ENCODE measurements around the gene NEK2.
"Not testable (repeated sequence)": the region's sequence is repeated elsewhere in the genome, so short reads cannot be mapped to it uniquely, and the experiment has no call there.

Gene NEK2

GRCh38 chr1:211675230-211676105 is at the start of gene NEK2:
TSS of gene NEK2 (minus strand) at chr1:211675621. CDS start at chr1:211675479, 142 bp downstream.
- peak; percentile 74 for DNase-seq

GRCh38 chr1:211724687-211725196 is 49.3 kb upstream of the NEK2 start:
- DNase-seq: no peak

- no peak for DNase-seq
Observed at GRCh38 chr1:211723273-211723672, 47.9 kb upstream of the NEK2 start.

GRCh38 chr1:211722277-211723175 is 47.1 kb upstream of the NEK2 start:
- no peak for DNase-seq

- not testable (repeated sequence) for DNase-seq
Observed at GRCh38 chr1:211716555-211716954, 41.1 kb upstream of the NEK2 start.

- no peak for DNase-seq
Observed at GRCh38 chr1:211715971-211716370, 40.5 kb upstream of the NEK2 start.

GRCh38 chr1:211714154-211714553 is 38.7 kb upstream of the NEK2 start:
- DNase-seq: no peak

- DNase-seq: no peak
Observed at GRCh38 chr1:211713231-211713630, 37.8 kb upstream of the NEK2 start.

- DNase-seq: no peak
Observed at GRCh38 chr1:211711315-211711705, 35.9 kb upstream of the NEK2 start.

- no peak for DNase-seq
Observed at GRCh38 chr1:211710566-211711314, 35.3 kb upstream of the NEK2 start.

- no peak for DNase-seq
Observed at GRCh38 chr1:211708926-211709325, 33.5 kb upstream of the NEK2 start.

- no peak for DNase-seq
Observed at GRCh38 chr1:211708006-211708405, 32.6 kb upstream of the NEK2 start.

- DNase-seq: no peak
Observed at GRCh38 chr1:211705467-211706091, 30.2 kb upstream of the NEK2 start.

GRCh38 chr1:211704543-211704942 is 29.1 kb upstream of the NEK2 start:
- no peak for DNase-seq

- no peak for DNase-seq
Observed at GRCh38 chr1:211703812-211704537, 28.6 kb upstream of the NEK2 start.

- no peak for DNase-seq
Observed at GRCh38 chr1:211701733-211702132, 26.3 kb upstream of the NEK2 start.

GRCh38 chr1:211699059-211699458 is 23.6 kb upstream of the NEK2 start:
- DNase-seq: no peak

GRCh38 chr1:211698161-211699026 is 23.0 kb upstream of the NEK2 start:
- DNase-seq: no peak

- DNase-seq: no peak
Observed at GRCh38 chr1:211697356-211697755, 21.9 kb upstream of the NEK2 start.

- DNase-seq: no peak
Observed at GRCh38 chr1:211695135-211695816, 19.9 kb upstream of the NEK2 start.
